Neural cell (in vitro differentiated cells): ENCODE data around the gene ANKAR. TPM values are rescaled to one million over a fixed set of nuclear protein-coding genes. Genes with fewer than 3 reads are reported as not detected.

ENCODE experiments used
- H2AFZ ChIP-seq: fragments of 200-600, 300-800 bp; sonication (generic), shearing (Covaris generic); 2 replicates; pipeline ENCODE4 v1.6.0; 2014; ENCODE audit warnings: low read depth, mild to moderate bottlenecking, antibody characterized with exemption, low read length, moderate library complexity
- H3F3A ChIP-seq: fragments of 200-600 bp; shearing (Covaris generic); 2 replicates; pipeline ENCODE4 v1.6.1; 2016; ENCODE audit warnings: mild to moderate bottlenecking, moderate library complexity, mixed read lengths, antibody characterized with exemption, low read length; ENCODE audit not compliant: insufficient read depth, poor library complexity, severe bottlenecking
- H3K27ac ChIP-seq: fragments of 200-600, 300-800 bp; sonication (generic), shearing (Covaris generic); 2 replicates; pipeline ENCODE4 v1.5.1; 2014; ENCODE audit warnings: mild to moderate bottlenecking, low read length, moderate library complexity
- H3K27me3 ChIP-seq: fragments of 300-800, 200-600 bp; sonication (generic), shearing (Covaris generic); 2 replicates; pipeline ENCODE4 v1.6.0; 2014; ENCODE audit warnings: mild to moderate bottlenecking, low read depth, low read length, moderate library complexity; ENCODE audit not compliant: insufficient read depth
- H3K36me3 ChIP-seq: fragments of 300-800, 200-600 bp; sonication (generic), shearing (Covaris generic); 2 replicates; pipeline ENCODE4 v1.5.1; 2014; ENCODE audit warnings: mild to moderate bottlenecking, antibody characterized with exemption, low read length, moderate library complexity; ENCODE audit not compliant: insufficient read depth
- H3K4me2 ChIP-seq: fragments of 300-800, 200-600 bp; sonication (generic), shearing (Covaris generic); 2 replicates; pipeline ENCODE4 v1.6.0; 2014; ENCODE audit warnings: mild to moderate bottlenecking, low read length
- H3K4me3 ChIP-seq: fragments of 300-800, 200-600 bp; sonication (generic), shearing (Covaris generic); 2 replicates; pipeline ENCODE4 v1.5.1; 2014; ENCODE audit warnings: mild to moderate bottlenecking, low read length, moderate library complexity
- H3K79me2 ChIP-seq: fragments of 200-600 bp; shearing (Covaris generic); replicated peaks from 2 replicates; pipeline ENCODE4 v1.6.0; 2014; ENCODE audit warnings: mild to moderate bottlenecking, low read length, moderate library complexity; ENCODE audit not compliant: insufficient read depth
- H3K9ac ChIP-seq: fragments of 300-800, 200-600 bp; sonication (generic), shearing (Covaris generic); 2 replicates; pipeline ENCODE4 v1.6.1; 2016; ENCODE audit warnings: mild to moderate bottlenecking, low read length, mixed read lengths
- H3K9me2 ChIP-seq: fragments of 200-600 bp; shearing (Covaris generic); 2 replicates; pipeline ENCODE4 v1.6.1; 2016; ENCODE audit warnings: mild to moderate bottlenecking, low read length, mixed read lengths; ENCODE audit not compliant: insufficient read depth
- H3K9me3 ChIP-seq: fragments of 200-600, 300-800 bp; sonication (generic), shearing (Covaris generic); 2 replicates; pipeline ENCODE4 v1.6.1; 2016; ENCODE audit warnings: mild to moderate bottlenecking, mixed run types, low read length, moderate library complexity, mixed read lengths
- H4K20me1 ChIP-seq: fragments of 200-600 bp; shearing (Covaris generic); 2 replicates; pipeline ENCODE4 v1.6.1; 2016; ENCODE audit warnings: mild to moderate bottlenecking, mixed run types; ENCODE audit not compliant: insufficient read depth
- EP300 ChIP-seq: fragments of 450-650 bp; conservative IDR thresholded peaks from 2 replicates; pipeline ENCODE4 v1.6.1; 2014; ENCODE audit warnings: antibody characterized with exemption, mild to moderate bottlenecking, moderate library complexity; ENCODE audit not compliant: poor library complexity, severe bottlenecking
- EZH2 ChIP-seq: fragments of 200-600, 300-800 bp; shearing (Covaris generic), sonication (generic); IDR thresholded peaks from 2 replicates; pipeline ENCODE4 v1.6.1; 2014; ENCODE audit warnings: antibody characterized with exemption, low read length, borderline replicate concordance, mild to moderate bottlenecking; ENCODE audit not compliant: insufficient read depth, poor library complexity, severe bottlenecking
- MXI1 ChIP-seq: fragments of 450-650 bp; conservative IDR thresholded peaks from 2 replicates; pipeline ENCODE4 v1.6.1; 2014; ENCODE audit warnings: antibody characterized with exemption, mild to moderate bottlenecking; ENCODE audit not compliant: poor library complexity, severe bottlenecking
- POLR2AphosphoS5 ChIP-seq: IDR thresholded peaks from 2 replicates; pipeline ENCODE4 v1.6.1; 2012
- RAD21 ChIP-seq: fragments of 450-650 bp; conservative IDR thresholded peaks from 2 replicates; pipeline ENCODE4 v1.6.1; 2014; ENCODE audit warnings: antibody characterized with exemption, mild to moderate bottlenecking, moderate library complexity
- REST ChIP-seq: IDR thresholded peaks from 2 replicates; pipeline ENCODE4 v1.6.1; 2012; ENCODE audit warnings: borderline replicate concordance
- SMC3 ChIP-seq: fragments of 450-650 bp; conservative IDR thresholded peaks from 2 replicates; pipeline ENCODE4 v1.6.1; 2014; ENCODE audit warnings: antibody characterized with exemption, mild to moderate bottlenecking, moderate library complexity; ENCODE audit not compliant: poor library complexity
- TAF1 ChIP-seq: IDR thresholded peaks from 2 replicates; pipeline ENCODE4 v1.6.1; 2012; ENCODE audit warnings: low read depth
- polyA plus RNA-seq: library from polyadenylated mRNA; depleted of rRNA; stranded (reverse); fragments of >200 nt; gene quantifications from 2 replicates; pipeline ENCODE4 v1.2.3, GENCODE V29; 2014
- TF ChIP-seq, protein P1 (sequence below): fragments of 450-650 bp; IDR thresholded peaks from 2 replicates; pipeline ENCODE4 v1.5.1; 2014; ENCODE audit warnings: antibody characterized with exemption, mild to moderate bottlenecking, moderate library complexity; ENCODE audit not compliant: poor library complexity, severe bottlenecking

ANKAR gene
- polyA plus RNA-seq, 1 donor from 2014 or later: 7.4 TPM

DNA sequence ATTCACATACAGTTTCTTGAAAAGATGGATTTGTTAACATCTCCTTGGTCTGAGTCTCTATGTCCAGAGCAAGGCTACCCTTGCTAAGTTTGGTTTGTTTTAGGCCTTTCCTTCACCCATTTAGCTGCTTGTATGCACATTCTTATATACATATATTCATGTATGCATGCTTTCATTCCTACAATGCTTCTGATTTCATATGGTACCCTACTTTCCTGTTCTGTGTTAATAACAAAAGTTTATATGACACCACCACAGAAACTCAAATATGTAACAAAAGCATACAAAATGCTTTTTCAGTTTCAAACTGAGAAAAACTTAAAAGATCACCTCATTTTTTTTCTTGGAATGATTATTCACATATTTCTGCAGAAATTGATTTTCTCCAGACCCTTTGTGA, 48.7 kb downstream of the ANKAR start:
- TF ChIP-seq, protein P1, sequence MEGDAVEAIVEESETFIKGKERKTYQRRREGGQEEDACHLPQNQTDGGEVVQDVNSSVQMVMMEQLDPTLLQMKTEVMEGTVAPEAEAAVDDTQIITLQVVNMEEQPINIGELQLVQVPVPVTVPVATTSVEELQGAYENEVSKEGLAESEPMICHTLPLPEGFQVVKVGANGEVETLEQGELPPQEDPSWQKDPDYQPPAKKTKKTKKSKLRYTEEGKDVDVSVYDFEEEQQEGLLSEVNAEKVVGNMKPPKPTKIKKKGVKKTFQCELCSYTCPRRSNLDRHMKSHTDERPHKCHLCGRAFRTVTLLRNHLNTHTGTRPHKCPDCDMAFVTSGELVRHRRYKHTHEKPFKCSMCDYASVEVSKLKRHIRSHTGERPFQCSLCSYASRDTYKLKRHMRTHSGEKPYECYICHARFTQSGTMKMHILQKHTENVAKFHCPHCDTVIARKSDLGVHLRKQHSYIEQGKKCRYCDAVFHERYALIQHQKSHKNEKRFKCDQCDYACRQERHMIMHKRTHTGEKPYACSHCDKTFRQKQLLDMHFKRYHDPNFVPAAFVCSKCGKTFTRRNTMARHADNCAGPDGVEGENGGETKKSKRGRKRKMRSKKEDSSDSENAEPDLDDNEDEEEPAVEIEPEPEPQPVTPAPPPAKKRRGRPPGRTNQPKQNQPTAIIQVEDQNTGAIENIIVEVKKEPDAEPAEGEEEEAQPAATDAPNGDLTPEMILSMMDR: no peak
- TF ChIP-seq MXI1 (no peak), RAD21 (no peak), POLR2AphosphoS5 (no peak), EZH2 (no peak), TAF1 (no peak), EP300 (no peak), REST (no peak), SMC3 (no peak)

More for the DNA sequence above, 48.7 kb downstream of the ANKAR start:
- no peak overlapping the region for H2AFZ ChIP-seq
- H3F3A ChIP-seq: no peaks in the 10 kb centered on the region
- H3K9me2 ChIP-seq: no peaks in the 10 kb centered on the region
- no peak overlapping the region for H3K4me3 ChIP-seq
- no peaks in the 10 kb centered on the region for H4K20me1 ChIP-seq
- H3K9ac ChIP-seq: no peak overlapping the region
- H3K36me3 ChIP-seq: no peaks in the 10 kb centered on the region
- H3K79me2 ChIP-seq: no peaks in the 10 kb centered on the region
- H3K27me3 ChIP-seq: no peaks in the 10 kb centered on the region
- no peaks in the 10 kb centered on the region for H3K9me3 ChIP-seq
- no peak overlapping the region for H3K27ac ChIP-seq
- no peak overlapping the region for H3K4me2 ChIP-seq

Other genes starting within 250 kb of the ANKAR start
- 62.5 and 67.3 TPM in 2 replicates for gene WDR75, start 233.2 kb upstream of the ANKAR start, polyA plus RNA-seq
- gene SLC40A1, start 93.9 kb upstream of the ANKAR start, polyA plus RNA-seq: 12.6 and 12.8 TPM in 2 replicates
- 61.7 and 94.3 TPM in 2 replicates for gene ASNSD1, start 13.2 kb upstream of the ANKAR start, polyA plus RNA-seq
- gene OSGEPL1, start 88.1 kb downstream of the ANKAR start, polyA plus RNA-seq: 23.6 and 29.1 TPM in 2 replicates
- 273 and 351 TPM in 2 replicates for gene ORMDL1, start 109.7 kb downstream of the ANKAR start, polyA plus RNA-seq
- gene PMS1, start 109.8 kb downstream of the ANKAR start, polyA plus RNA-seq: 42.2 and 50.9 TPM in 2 replicates